ENCODE measurements around the gene AUTS2.

AUTS2 gene

GRCh38 chr7:69653806-69654205, 55.5 kb downstream of the AUTS2 start:
- no peak for TF ChIP-seq CTCF (conservative IDR thresholded peaks at IDR 0.05; ENCODE audit: low read depth, low read length)
- DNase-seq (ENCODE audit: low read depth): no peak
- no peak overlapping the region for H3K4me3 ChIP-seq (ENCODE audit: low read length)

- no peak overlapping the region for H3K4me3 ChIP-seq (ENCODE audit: low read length)
- no peak for DNase-seq (ENCODE audit: low read depth)
- TF ChIP-seq CTCF (conservative IDR thresholded peaks at IDR 0.05; ENCODE audit: low read depth, low read length): no peak
These were observed 56.1 kb downstream of the AUTS2 start for GRCh38 chr7:69654381-69654780.

GRCh38 chr7:69654849-69655707, 56.8 kb downstream of the AUTS2 start:
- H3K4me3 ChIP-seq (ENCODE audit: low read length): no peak overlapping the region
- no peak for TF ChIP-seq CTCF (conservative IDR thresholded peaks at IDR 0.05; ENCODE audit: low read depth, low read length)
- DNase-seq (ENCODE audit: low read depth): no peak

GRCh38 chr7:69656077-69656476, 57.8 kb downstream of the AUTS2 start:
- no peak for DNase-seq (ENCODE audit: low read depth)
- no peak overlapping the region for H3K4me3 ChIP-seq (ENCODE audit: low read length)
- TF ChIP-seq CTCF (conservative IDR thresholded peaks at IDR 0.05; ENCODE audit: low read depth, low read length): no peak

- H3K4me3 ChIP-seq (ENCODE audit: low read length): no peak overlapping the region
- no peak for TF ChIP-seq CTCF (conservative IDR thresholded peaks at IDR 0.05; ENCODE audit: low read depth, low read length)
- DNase-seq (ENCODE audit: low read depth): no peak
These were observed 58.6 kb downstream of the AUTS2 start for GRCh38 chr7:69656890-69657289.

- TF ChIP-seq CTCF (conservative IDR thresholded peaks at IDR 0.05; ENCODE audit: low read depth, low read length): no peak
- no peak for DNase-seq (ENCODE audit: low read depth)
- H3K4me3 ChIP-seq (ENCODE audit: low read length): no peak overlapping the region
These were observed 59.1 kb downstream of the AUTS2 start for GRCh38 chr7:69657331-69657730.

- no peak for DNase-seq (ENCODE audit: low read depth)
- H3K4me3 ChIP-seq (ENCODE audit: low read length): no peak overlapping the region
- no peak for TF ChIP-seq CTCF (conservative IDR thresholded peaks at IDR 0.05; ENCODE audit: low read depth, low read length)
These were observed 59.7 kb downstream of the AUTS2 start for GRCh38 chr7:69657985-69658384.
